Loucy (cell line): ENCODE data around the gene POFUT1.
A peak's percentile ranks its signal among the peaks of the same experiment; 100 is the strongest.

Experiments used
- H2AFZ ChIP-seq: fragments of 200-600 bp; sonication (generic); 2 replicates; pipeline ENCODE4 v1.6.0; 2016; ENCODE audit warnings: antibody characterized with exemption, mild to moderate bottlenecking, low read length, moderate library complexity
- H3F3A ChIP-seq: fragments of 200-600 bp; 2 replicates; pipeline ENCODE4 v1.6.0; 2016; ENCODE audit warnings: antibody characterized with exemption, low read depth, mild to moderate bottlenecking
- H3K27me3 ChIP-seq: fragments of 200-600 bp; sonication (generic); 2 replicates; pipeline ENCODE4 v1.6.1; 2014; ENCODE audit warnings: low read length, mild to moderate bottlenecking; ENCODE audit not compliant: insufficient read depth, poor library complexity, severe bottlenecking
- H3K36me3 ChIP-seq: fragments of 200-600 bp; sonication (generic); 2 replicates; pipeline ENCODE4 v1.6.1; 2016; ENCODE audit warnings: low read length; ENCODE audit not compliant: insufficient read depth
- H3K4me1 ChIP-seq: fragments of 200-600 bp; sonication (generic); 2 replicates; pipeline ENCODE4 v1.5.1; 2014; ENCODE audit warnings: low read length, mild to moderate bottlenecking; ENCODE audit not compliant: insufficient read depth, poor library complexity, severe bottlenecking
- H3K4me2 ChIP-seq: fragments of 200-600 bp; sonication (generic); 2 replicates; pipeline ENCODE4 v1.6.0; 2014; ENCODE audit warnings: antibody characterized with exemption, low read length, low read depth, mild to moderate bottlenecking; ENCODE audit not compliant: poor library complexity, severe bottlenecking
- H3K4me3 ChIP-seq: fragments of 200-600 bp; sonication (generic); 2 replicates; pipeline ENCODE4 v1.5.1; 2014; ENCODE audit warnings: low read length, mild to moderate bottlenecking, mixed read lengths; ENCODE audit not compliant: poor library complexity, severe bottlenecking
- H3K79me2 ChIP-seq: fragments of 200-600 bp; sonication (generic); 2 replicates; pipeline ENCODE4 v1.6.1; 2014; ENCODE audit warnings: low read length; ENCODE audit not compliant: insufficient read depth
- H3K9ac ChIP-seq: fragments of 200-600 bp; sonication (generic); 2 replicates; pipeline ENCODE4 v1.6.0; 2014; ENCODE audit warnings: mild to moderate bottlenecking, low read depth, low read length, moderate library complexity; ENCODE audit not compliant: poor library complexity, severe bottlenecking
- H3K9me2 ChIP-seq: fragments of 200-600 bp; sonication (generic); replicated peaks from 2 replicates; pipeline ENCODE4 v1.6.1; 2016; ENCODE audit warnings: low read depth, low read length, mixed read lengths
- H3K9me3 ChIP-seq: fragments of 200-600 bp; sonication (generic); 2 replicates; pipeline ENCODE4 v1.6.1; 2014; ENCODE audit warnings: mild to moderate bottlenecking, antibody characterized with exemption, low read length, low read depth; ENCODE audit not compliant: insufficient read depth
- H4K20me1 ChIP-seq: fragments of 200-600 bp; sonication (generic); 2 replicates; pipeline ENCODE4 v1.6.0; 2014; ENCODE audit warnings: antibody characterized with exemption, low read length, mild to moderate bottlenecking; ENCODE audit not compliant: insufficient read depth, poor library complexity, severe bottlenecking
- EZH2phosphoT487 ChIP-seq: fragments of 200-600 bp; IDR thresholded peaks from 2 replicates; pipeline ENCODE4 v1.6.1; 2018; ENCODE audit warnings: antibody characterized with exemption, mild to moderate bottlenecking, moderate library complexity, borderline replicate concordance
- TF ChIP-seq, protein P1 (sequence below): fragments of 200-600 bp; sonication (generic); conservative IDR thresholded peaks from 2 replicates; pipeline ENCODE4 v1.5.1; 2014; ENCODE audit warnings: mild to moderate bottlenecking, antibody characterized with exemption, low read length

POFUT1 gene

DNA sequence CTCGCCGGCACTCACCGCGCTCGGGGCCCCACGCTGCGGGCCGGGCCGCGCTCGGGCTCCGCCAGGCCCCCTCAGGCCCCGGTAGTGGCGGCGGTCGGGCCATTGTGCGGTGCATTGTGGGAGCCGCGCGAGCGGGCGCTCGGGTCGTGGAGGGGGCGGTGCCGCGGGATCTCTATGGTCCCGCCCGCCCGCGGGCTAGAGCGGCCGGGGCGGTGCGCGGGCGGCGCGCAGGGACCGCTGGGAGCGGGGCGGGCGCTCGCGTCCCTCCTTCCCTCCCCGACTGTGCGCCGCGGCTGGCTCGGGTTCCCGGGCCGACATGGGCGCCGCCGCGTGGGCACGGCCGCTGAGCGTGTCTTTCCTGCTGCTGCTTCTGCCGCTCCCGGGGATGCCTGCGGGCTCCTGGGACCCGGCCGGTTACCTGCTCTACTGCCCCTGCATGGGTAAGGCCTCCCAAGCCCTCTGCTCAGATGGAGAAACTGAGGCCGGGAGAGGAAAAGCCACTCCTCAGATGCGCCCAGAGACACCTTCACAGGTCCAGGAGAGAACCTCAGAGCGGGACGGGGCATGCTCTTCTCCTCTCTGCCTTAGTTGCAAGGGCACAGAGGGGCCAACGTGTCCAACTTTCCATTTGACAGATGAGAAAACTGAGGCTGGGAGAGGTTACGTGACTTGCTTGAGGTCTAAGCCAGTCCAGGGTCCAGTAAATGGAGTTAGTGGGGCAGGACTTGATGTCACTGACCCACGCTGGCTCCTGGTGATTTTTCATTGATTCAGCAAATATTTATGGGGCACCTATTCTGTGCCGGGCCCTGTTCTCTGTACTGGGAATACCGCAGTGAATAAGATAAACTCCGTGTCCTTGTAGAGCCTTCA, at the start of gene POFUT1, which contains the start of gene PLAGL2:
TSS of gene POFUT1 (plus strand) at position 255 of the 873 bp plus-strand sequence. CDS start at position 317, 62 bp downstream.
TSS of gene PLAGL2 (minus strand) at position 118 of the 873 bp plus-strand sequence. CDS start 5,565 bp downstream, outside the sequence.
- H3K9me3 ChIP-seq = no peaks in the 10 kb centered on the region
- peak within 1 kb of the TSS; percentile 99 for H3K4me2 ChIP-seq
- H3K9me2 ChIP-seq = no peaks in the 10 kb centered on the region
- H3K27me3 ChIP-seq = no peaks in the 10 kb centered on the region
- peaks cover 69% of the 10 kb centered on the region for H3K4me1 ChIP-seq
- no peaks in the 10 kb centered on the region for H3F3A ChIP-seq
- H3K9ac ChIP-seq = peak within 1 kb of the TSS; percentile 99
- peak within 1 kb of the TSS; percentile 100 for H3K4me3 ChIP-seq
- peaks cover 48% of the 10 kb centered on the region for H4K20me1 ChIP-seq
- H3K79me2 ChIP-seq = peaks cover 87% of the 10 kb centered on the region
- peak within 1 kb of the TSS; percentile 96 for H2AFZ ChIP-seq
- no peaks in the 10 kb centered on the region for H3K36me3 ChIP-seq
- TF ChIP-seq, protein P1, sequence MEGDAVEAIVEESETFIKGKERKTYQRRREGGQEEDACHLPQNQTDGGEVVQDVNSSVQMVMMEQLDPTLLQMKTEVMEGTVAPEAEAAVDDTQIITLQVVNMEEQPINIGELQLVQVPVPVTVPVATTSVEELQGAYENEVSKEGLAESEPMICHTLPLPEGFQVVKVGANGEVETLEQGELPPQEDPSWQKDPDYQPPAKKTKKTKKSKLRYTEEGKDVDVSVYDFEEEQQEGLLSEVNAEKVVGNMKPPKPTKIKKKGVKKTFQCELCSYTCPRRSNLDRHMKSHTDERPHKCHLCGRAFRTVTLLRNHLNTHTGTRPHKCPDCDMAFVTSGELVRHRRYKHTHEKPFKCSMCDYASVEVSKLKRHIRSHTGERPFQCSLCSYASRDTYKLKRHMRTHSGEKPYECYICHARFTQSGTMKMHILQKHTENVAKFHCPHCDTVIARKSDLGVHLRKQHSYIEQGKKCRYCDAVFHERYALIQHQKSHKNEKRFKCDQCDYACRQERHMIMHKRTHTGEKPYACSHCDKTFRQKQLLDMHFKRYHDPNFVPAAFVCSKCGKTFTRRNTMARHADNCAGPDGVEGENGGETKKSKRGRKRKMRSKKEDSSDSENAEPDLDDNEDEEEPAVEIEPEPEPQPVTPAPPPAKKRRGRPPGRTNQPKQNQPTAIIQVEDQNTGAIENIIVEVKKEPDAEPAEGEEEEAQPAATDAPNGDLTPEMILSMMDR = peak; percentile 31; the same call in 1 of the 2 replicates
- TF ChIP-seq EZH2phosphoT487 = no peak

- Histone ChIP-seq H3K79me2 (no peaks in the 10 kb centered on the region), H3K4me2 (no peak overlapping the region), H3K27me3 (no peaks in the 10 kb centered on the region), H2AFZ (no peak overlapping the region), H3K9me3 (no peaks in the 10 kb centered on the region), H3K36me3 (peaks cover 50% of the 10 kb centered on the region; the same call in 1 of the 2 replicates), H3F3A (no peaks in the 10 kb centered on the region), H3K4me1 (peaks cover 3% of the 10 kb centered on the region), H3K9ac (no peak overlapping the region), H3K9me2 (no peaks in the 10 kb centered on the region), H3K4me3 (no peak overlapping the region), H4K20me1 (no peaks in the 10 kb centered on the region)
- TF ChIP-seq, protein P1 = no peak
- TF ChIP-seq EZH2phosphoT487 = no peak
Observed at GRCh38 chr20:32158351-32158750, 49.3 kb upstream of the POFUT1 start.

- Histone ChIP-seq H3K4me2 (no peak overlapping the region), H3K4me1 (peaks cover 3% of the 10 kb centered on the region), H3K9ac (no peak overlapping the region), H3K4me3 (no peak overlapping the region), H3K9me2 (no peaks in the 10 kb centered on the region), H2AFZ (no peak overlapping the region), H3K27me3 (no peaks in the 10 kb centered on the region), H3K79me2 (no peaks in the 10 kb centered on the region), H3F3A (no peaks in the 10 kb centered on the region), H3K36me3 (peaks cover 45% of the 10 kb centered on the region; the same call in 1 of the 2 replicates), H3K9me3 (no peaks in the 10 kb centered on the region), H4K20me1 (no peaks in the 10 kb centered on the region)
- no peak for TF ChIP-seq EZH2phosphoT487
- TF ChIP-seq, protein P1 = no peak
Observed at GRCh38 chr20:32158943-32159660, 48.6 kb upstream of the POFUT1 start.
